Hematopoietic multipotent progenitor cell treated with erythropoietin and hydrocortisone succinate and interleukin-3 and kit ligand, for 8 days (in vitro differentiated cells): ENCODE data around the gene JARID2.

Experiments used
- DNase-seq: peaks from one replicate; pipeline ENCODE4 v3.0.0-alpha.2; 2015

The JARID2 gene

GRCh38 chr6:15476631-15477380, 230.9 kb downstream of the JARID2 start:
- no peak for DNase-seq

GRCh38 chr6:15477746-15478145, 231.9 kb downstream of the JARID2 start:
- no peak for DNase-seq

DNA sequence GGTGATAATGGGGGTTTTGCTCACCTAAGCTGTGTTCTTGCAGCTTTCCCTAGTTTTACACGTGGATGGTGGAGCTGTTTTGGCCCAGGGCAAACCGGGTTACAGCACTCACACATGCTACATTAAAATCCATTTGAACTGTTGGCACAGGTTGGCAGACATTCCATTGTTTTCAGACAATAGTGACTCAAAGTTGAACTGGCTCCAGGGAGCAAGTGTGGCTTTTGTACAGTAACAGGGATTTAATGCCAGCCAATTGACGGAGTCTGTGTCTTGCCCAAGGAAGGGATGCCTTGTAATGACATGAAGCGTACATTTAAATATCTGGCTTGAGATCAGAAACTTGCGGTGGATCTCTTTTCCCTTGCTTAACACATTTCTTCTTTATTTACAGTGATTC, 233.9 kb downstream of the JARID2 start:
- no peak for DNase-seq

DNA sequence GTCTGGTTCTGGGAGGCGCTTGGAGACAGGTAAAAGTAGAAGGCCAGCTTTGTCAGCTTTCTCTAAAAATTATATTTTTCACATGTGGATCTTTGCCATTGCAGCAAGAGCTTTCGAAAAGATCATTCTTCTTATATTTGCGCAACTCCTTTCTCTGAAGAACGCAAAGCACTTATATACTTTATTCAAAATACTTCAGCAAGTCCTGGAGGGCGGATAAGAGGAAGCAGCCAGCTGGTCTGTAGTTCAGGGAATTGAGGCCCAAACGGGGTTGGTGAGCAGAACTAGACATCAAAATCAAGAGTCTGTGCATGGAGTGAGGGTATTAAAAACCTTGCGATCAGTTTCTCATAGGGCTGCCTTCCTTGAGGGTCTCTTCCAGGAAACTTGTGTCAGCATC, 234.7 kb downstream of the JARID2 start:
- DNase-seq = no peak

- DNase-seq = peak; percentile 86
Measured at GRCh38 chr6:15481390-15482291, 235.8 kb downstream of the JARID2 start.

DNA sequence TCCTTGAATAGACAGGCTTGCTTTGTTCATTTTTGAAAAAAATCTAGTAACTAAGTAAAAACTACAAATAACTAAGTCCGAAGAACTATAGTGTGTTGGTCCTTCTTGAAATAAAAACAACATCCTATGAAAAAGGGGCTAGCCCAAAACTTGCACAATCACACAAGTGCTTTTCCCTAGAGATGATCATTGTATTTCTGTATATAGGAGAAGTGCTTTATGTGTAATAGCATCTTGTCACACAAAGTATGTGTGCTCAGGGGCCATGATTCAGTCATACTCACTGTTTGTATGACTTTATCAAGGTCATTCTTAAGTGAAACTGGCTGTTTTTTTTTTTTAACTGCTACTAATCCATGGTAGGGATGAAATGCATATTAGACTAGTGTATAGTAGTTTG, 237.2 kb downstream of the JARID2 start:
- DNase-seq = no peak

- no peak for DNase-seq
Measured at GRCh38 chr6:15484140-15484539, 238.3 kb downstream of the JARID2 start.

DNA sequence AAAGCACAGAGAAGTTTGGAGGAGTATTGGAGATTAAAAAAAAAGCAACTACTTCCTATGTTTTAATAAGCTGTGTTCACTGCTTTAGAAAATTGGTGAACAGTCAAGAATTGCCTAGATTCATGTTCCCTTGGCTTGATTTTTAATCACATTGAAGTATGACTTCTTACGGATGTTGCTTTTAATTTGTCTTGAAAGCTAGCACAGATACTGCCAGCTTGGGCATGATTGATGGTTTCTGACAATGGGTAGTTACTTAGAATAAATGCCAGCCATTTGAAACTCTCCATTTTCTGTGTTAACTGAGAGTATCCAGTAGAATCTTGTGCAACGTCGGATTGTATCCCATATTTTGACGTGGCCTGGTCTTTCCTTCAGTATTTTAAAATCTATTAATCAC, 239.0 kb downstream of the JARID2 start:
- DNase-seq = no peak

DNA sequence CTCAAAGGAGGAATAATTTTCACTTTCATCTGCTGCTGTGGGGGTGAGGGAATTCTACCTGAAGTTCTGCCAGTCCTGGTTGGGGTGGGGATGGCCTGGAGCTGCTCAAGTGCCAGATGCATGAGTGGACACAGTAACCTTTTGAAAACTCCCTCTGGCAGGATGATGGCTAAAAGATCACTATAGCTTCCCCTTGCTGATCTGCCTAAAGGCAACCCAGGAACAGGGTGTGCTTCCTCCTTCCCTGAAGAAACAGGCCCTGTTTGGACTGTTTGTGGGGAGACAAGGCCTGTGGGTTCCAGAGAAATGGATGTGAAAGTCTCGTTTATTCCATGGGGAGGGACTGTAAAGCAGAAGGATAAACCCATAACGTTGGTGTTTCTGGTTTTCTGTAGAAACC, 240.1 kb downstream of the JARID2 start:
- DNase-seq = no peak

- DNase-seq = no peak
Measured at GRCh38 chr6:15487262-15487661, 241.4 kb downstream of the JARID2 start.

GRCh38 chr6:15489261-15489962, 243.5 kb downstream of the JARID2 start:
- no peak for DNase-seq

DNA sequence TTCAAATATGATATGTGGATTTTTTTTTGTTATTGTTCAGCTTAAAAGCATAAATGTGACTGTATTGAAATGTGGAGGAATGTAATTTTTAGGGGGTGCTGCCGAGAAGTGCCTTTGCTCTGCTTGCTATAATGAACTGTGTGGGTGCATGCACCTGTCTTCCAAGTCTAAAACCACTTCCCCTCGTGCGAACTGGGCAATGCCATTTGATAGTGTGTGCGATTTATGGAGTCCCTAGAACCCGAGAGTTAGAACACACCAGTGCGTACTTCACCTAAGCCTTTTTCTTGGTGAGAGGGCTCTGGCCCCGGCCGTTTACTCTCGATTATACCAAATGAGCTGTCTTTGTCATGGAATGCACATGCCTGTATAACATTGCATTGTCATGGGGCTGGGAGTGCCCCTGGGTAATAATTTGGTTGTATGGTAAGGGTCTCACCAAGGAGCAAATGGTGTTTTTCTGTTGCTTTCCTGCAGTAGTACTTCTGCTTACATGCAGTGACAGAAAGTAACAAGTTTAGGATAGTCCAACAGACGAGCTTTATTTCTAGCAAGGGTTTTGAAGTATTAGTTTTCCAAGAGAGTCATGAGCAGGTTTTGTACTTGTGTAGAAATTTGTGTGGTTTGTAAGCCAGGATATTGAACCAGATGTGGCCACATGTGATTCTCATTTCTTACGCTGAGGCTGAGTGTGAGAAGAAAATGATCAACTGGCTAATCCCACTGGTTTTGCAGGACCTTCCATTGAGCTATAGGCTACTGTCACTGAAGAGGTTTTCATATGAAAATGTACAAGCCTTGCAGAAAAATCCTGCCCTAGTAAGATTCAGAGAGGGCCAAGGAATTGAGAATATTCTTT, 244.6 kb downstream of the JARID2 start:
- DNase-seq = no peak

- peak; percentile 73 for DNase-seq
Measured at GRCh38 chr6:15491255-15491985, 245.6 kb downstream of the JARID2 start.

DNA sequence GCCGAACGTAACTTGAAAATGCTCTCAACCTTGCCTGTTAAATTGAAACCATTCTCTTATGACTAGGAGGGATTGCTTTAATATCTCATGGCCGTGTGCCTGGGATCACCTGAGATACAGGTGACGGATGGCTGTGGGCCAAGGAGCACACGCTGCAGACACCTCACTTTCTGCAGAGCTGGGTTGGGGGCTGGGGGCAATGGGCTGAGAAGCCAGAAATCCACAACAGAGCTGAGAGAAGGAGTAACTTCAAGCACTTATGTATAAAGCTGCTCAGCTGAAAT, 246.1 kb downstream of the JARID2 start:
- DNase-seq = no peak

GRCh38 chr6:15493437-15494168, 247.7 kb downstream of the JARID2 start:
- no peak for DNase-seq

DNA sequence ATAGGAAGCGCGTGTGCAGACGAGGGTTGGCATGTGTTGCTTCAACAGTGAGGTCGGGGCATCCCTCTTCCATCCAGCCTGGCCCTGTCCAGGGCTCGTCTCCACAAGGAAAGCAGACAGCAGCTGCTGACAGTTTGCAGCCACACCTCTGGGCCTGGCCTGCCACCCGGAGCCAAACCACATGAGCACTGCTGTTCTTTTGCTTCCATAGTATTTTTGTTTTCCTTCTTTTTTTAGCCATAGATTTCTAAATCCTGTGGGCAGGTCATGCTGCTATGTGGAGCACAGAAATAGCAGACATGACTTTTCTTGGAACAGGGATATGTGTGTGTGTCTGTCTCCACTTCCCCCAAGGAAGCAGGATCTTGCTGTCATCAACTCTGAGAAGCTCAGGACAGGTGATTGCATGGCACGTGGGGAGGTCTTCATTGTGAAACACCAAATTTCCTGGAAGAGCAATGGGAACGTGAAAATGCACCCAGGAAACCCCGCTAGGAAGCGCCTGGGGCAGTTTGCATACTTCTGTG, 249.6 kb downstream of the JARID2 start:
- DNase-seq = no peak

GRCh38 chr6:15496345-15497131, 250.7 kb downstream of the JARID2 start:
- DNase-seq = no peak

- peak; percentile 25 for DNase-seq
Measured at GRCh38 chr6:15498640-15499039, 252.8 kb downstream of the JARID2 start.

DNA sequence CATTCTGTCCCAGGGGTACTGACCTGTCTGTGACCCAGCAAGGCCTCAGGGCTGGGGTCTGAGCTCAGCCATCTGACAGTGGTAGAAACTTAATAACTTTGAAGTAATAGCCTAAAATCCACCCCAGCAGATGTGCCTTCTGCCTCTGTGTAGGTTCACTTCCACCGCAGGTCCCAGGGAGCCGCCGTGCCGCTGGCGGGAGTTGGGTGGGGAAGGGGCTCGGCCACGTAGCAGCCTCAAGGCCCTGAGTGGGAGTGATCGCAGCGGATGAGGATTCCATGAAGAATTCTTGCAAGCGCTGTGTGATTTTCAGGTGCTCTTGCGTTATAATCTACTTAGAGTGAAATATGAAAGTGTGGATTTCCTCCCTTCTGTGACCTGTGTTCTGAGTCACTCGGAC, 253.3 kb downstream of the JARID2 start:
- DNase-seq = no peak

GRCh38 chr6:15499591-15499990, 253.7 kb downstream of the JARID2 start:
- DNase-seq = no peak
